NCI-H526 treated with DMSO at 0.1 percent for 48 hours (cell line): Measurements from ENCODE around the gene FOSL2.

Experiments used
- DNase-seq: peaks from one replicate; lab custom pipeline; 2025; lab: John Stamatoyannopoulos, UW

The FOSL2 gene

GRCh38 chr2:28392297-28393113, at the start of gene FOSL2:
FOSL2 (plus strand) TSS chr2:28392858; CDS start chr2:28393721, 863 bp downstream.
- peak; percentile 85 for DNase-seq

- no peak for DNase-seq
Measured at GRCh38 chr2:28343184-28343942, 49.3 kb upstream of the FOSL2 start.

- no peak for DNase-seq
Measured at GRCh38 chr2:28343971-28344715, 48.5 kb upstream of the FOSL2 start.

- no peak for DNase-seq
Measured at GRCh38 chr2:28344756-28345373, 47.8 kb upstream of the FOSL2 start.

- DNase-seq = no peak
Measured at GRCh38 chr2:28345619-28346018, 47.0 kb upstream of the FOSL2 start.

GRCh38 chr2:28346587-28346986, 46.1 kb upstream of the FOSL2 start:
- DNase-seq = no peak

- no peak for DNase-seq
Measured at GRCh38 chr2:28347193-28347592, 45.5 kb upstream of the FOSL2 start.

GRCh38 chr2:28347596-28347995, 45.1 kb upstream of the FOSL2 start:
- DNase-seq = no peak

GRCh38 chr2:28348149-28348567, 44.5 kb upstream of the FOSL2 start:
- DNase-seq = no peak

- DNase-seq = no peak
Measured at GRCh38 chr2:28348921-28349320, 43.7 kb upstream of the FOSL2 start.

- DNase-seq = no peak
Measured at GRCh38 chr2:28349546-28350165, 43.0 kb upstream of the FOSL2 start.

GRCh38 chr2:28350196-28350595, 42.5 kb upstream of the FOSL2 start:
- DNase-seq = no peak

- no peak for DNase-seq
Measured at GRCh38 chr2:28350791-28351285, 41.8 kb upstream of the FOSL2 start.

GRCh38 chr2:28351621-28352020, 41.0 kb upstream of the FOSL2 start:
- no peak for DNase-seq

GRCh38 chr2:28352104-28352503, 40.6 kb upstream of the FOSL2 start:
- no peak for DNase-seq

GRCh38 chr2:28352610-28353195, 40.0 kb upstream of the FOSL2 start:
- DNase-seq = no peak

- no peak for DNase-seq
Measured at GRCh38 chr2:28354920-28355520, 37.6 kb upstream of the FOSL2 start.

GRCh38 chr2:28355521-28356094, 37.0 kb upstream of the FOSL2 start:
- no peak for DNase-seq

GRCh38 chr2:28356095-28356911, 36.4 kb upstream of the FOSL2 start:
- no peak for DNase-seq
